ENCODE data around the gene RBM15.

RBM15 gene

DNA sequence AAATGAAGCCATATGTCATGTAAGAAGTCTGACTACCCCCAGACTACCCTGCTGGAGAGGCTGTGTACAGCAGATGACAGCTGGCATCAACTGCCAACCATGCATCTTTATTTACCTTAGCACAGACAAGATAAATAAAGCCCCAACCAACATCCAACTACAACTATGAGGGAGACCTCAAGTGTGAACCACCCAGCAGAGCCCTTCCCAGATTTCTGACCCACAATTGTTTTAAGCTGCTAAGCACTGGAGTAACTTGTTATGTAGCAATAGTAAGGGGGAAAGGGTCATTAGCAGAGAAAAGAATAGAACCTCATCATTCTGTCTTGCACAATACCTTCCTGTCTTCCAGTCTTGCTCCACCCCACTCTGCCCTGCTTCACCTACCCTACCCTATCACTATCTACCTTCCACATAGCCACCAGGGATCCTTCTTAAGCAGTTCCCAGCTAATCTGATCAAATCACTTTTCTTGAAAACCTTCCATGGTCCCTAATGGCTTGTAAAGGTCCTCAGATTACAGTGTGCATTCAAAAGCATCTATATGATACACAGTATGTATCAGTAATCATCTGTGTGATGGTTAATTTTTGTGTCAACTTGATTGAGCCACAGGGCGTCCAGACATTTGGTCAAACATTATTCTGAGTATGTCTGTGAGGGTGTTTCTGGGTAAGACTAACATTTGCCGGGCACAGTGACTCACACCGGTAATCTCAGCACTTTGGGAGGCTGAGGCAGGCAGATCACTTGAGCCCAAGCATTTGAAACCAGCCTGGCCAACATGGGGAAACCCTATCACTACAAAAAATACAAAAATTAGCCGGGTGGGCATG is 19.6 kb upstream of the RBM15 start:
- no peak for DNase-seq (ENCODE audit: low read depth in 2 of 2)

DNA sequence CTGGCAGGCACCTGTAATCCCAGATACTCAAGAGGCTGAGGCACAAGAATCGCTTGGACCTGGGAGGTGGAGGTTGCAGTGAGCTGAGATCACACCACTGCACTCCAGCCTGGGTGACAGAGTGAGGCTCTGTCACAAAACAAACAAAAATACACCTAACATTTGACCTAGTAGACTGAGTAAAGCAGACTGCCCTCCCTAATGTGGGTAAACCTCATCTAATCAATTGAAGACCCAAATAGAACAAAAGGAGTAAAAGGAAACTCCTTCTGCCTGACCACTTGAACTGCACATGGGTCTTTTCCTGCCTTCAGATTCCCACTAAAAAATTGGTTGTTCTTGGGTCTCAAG is 19.0 kb upstream of the RBM15 start:
- DNase-seq (ENCODE audit: low read depth in 2 of 2), result no peak

DNA sequence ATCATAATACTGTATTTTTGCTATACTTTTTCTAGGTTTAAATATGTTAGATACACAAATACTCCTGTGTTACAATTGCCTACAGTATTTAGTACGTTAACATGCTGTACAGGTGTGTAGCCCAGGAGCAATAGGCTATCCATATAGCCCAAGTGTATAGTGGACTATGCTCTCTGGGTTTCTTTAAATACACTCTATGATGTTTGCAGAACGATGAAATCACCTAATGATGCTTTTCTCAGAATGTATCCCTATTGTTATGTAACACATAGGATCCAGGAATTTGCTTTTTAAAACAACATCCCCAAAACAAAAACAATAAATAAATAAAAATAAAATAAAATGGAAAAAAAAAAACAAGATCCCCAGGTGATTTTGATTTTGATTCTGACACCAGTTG is 18.1 kb upstream of the RBM15 start:
- no peak for DNase-seq (ENCODE audit: low read depth in 2 of 2)

DNA sequence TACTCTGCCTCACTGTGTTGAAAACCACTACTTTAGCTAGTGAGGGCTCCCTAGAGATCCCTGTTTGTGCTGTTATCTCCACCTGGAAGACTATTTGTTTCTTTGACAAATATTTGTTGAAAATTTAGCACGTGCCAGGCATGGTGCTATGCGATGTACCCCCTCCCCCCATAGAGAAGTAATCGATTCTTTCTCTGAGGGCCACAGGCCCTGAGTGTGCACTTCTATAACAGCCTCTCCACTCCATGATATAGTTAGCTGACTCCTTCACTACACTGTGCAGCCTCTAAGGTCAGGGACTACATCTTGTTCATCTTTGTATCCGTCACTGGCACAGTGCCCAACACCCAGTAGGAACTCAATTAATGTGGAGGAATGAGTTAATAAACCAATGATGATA is 17.3 kb upstream of the RBM15 start:
- no peak for DNase-seq (ENCODE audit: low read depth in 2 of 2)

DNA sequence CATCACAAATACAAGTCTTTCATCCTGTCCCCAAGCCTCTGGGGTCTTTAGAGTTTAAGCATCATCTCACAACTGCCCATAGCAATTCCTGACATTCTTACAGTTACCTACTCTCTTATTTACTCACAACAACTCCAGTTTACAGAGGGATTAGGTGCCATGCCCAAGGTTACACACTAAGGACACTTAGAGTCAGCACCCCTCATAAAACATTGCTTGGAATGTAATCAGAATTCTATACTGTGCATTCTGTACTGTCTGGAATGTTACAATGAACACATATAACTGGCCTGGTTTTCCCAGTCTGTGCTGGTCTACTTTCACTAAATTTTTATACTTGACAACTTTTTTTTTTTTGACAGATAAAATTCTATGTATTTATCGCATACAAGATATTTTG is 14.5 kb upstream of the RBM15 start:
- no peak for DNase-seq (ENCODE audit: low read depth in 2 of 2)

DNA sequence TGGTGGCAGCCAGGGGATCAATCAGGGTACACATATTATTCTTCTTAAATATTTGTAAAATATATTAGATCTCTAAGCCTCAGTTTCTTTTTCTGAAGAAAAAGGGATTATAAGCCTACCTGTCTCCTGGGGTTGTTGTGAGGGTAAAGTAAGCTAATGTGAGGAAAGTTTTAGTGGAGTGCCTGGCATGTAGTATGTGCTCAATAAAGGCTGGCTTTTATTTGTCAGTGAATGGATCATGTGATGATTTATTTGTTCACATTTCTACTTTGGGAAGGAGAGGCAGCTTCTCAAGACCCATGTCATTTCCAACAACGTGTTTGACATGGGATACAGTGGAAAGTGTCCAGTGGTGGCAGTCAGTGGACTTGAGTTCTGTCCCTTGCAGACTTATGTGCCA is 12.4 kb upstream of the RBM15 start:
- no peak for DNase-seq (ENCODE audit: low read depth in 2 of 2)

DNA sequence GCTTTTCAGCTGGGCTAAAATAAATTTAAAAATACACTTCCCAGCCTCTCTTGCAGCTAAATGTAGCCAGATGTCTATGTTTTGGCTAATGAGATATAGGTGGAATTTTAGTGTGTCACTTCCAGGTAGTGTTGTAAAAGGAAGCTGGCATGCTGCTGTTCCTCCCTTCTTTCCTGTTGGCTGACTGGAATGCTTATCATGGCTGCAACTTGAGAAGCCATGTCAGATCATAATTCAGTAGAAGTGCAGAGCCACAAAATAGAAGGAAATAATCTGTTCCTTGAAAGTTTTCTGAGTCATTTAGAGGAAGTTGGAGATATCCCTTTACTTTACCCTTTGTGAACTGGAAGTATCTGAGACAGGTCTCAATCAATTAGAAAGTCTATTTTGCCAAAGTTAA is 10.9 kb upstream of the RBM15 start:
- no peak for DNase-seq (ENCODE audit: low read depth in 2 of 2)

DNA sequence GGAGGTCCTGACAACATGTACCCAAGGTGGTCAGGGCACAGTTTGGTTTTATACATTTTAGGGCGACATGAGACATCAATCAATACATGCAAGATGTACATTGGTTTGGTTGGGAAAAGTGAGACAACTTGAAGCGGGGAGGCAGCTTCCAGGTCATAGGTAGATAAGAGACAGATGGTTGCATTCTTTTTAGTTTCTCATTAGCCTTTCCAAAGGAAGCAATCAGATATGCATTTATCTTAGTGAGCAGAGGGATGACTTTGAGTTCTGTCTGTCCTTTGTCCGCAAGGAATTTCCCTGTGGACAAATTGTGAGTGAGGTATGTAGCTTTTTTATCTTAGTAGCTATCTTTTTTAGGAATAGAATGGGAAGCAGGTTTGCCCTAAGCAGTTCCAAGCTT is 10.5 kb upstream of the RBM15 start:
- no peak for DNase-seq (ENCODE audit: low read depth in 2 of 2)

DNA sequence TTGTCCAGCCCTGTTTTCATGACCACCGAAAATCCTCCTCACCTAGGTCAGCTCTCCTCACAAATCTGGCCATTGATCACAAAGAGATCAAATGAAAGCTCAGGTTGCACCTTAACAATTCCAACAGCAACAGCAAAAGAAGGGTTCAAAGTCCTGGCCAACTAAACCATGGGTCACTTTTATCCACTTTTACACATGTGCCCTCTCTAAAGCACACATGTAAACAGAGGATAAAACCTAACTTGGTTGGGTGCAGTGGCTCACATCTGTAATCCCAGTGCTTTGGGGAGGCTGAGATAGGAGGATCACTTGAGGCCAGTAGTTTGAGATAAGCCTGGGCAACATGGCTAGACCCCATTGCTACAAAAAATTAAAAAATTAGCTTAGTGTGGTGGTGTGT is 3.9 kb upstream of the RBM15 start:
- no peak for DNase-seq (ENCODE audit: low read depth in 2 of 2)

DNA sequence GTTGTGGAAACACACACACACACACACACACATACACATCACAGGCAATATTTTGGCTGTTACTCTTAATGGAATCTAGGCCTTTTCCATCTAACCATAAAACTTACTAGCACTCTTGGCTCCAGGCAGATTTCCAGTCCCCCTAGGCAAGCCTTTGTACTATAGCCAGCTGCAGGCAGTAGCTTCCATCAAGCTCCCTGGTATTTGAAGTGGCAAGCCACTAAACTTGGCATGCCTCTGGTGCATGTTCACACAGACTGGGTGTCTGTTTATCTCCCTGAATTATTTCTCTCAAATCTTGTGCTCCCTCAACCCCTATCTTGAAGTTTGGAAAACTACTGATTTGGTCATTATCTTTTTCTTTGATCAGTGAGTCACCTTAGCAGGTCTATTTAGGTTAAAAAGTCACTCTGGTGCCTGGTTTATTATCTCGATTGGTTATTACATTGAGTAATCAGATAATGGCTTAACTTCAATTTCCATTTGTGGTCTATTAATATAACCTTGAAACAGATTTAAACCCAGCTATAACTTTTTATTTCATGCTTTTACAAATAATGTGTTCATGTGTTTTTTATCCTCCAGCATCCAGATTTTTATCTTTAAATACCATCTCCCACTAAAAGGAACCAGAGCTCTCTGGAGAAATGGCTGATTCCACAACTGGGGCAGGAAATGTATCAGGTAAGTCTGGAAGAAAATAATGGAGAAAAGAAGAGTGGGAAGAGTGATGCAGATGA is 2.7 kb upstream of the RBM15 start:
- DNase-seq (ENCODE audit: low read depth in 2 of 2), result no peak

DNA sequence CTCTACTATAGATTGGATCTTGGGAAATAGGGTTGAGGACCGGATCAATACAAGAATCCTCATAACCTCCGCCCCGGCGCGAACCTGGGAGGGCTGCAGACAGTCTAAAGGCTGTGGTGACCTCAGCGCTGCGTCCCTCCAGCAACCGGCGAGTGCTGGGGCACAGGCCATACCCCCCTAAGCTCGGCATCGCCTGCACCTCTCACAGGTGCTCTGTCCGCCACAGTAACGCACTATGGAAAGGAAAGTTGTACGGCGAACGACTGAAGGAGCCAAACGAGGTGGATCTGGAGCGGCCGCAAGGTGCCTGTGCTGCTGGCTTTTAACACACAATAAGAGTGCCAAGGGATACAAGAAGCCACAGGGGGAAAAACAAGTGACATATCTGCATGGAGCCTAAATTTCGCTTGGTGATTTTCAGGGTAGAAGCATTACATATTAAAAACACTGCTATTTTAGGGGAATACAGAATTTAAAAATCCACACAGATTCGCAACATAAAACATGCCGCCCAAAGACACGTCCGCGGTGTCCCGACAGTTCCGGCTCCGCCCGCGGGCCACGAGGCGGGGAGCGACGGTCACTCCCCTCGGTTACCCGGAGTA is 1.4 kb upstream of the RBM15 start:
- peak in 1 of 2 donors; percentile 22 for DNase-seq (ENCODE audit: low read depth in 2 of 2)

DNA sequence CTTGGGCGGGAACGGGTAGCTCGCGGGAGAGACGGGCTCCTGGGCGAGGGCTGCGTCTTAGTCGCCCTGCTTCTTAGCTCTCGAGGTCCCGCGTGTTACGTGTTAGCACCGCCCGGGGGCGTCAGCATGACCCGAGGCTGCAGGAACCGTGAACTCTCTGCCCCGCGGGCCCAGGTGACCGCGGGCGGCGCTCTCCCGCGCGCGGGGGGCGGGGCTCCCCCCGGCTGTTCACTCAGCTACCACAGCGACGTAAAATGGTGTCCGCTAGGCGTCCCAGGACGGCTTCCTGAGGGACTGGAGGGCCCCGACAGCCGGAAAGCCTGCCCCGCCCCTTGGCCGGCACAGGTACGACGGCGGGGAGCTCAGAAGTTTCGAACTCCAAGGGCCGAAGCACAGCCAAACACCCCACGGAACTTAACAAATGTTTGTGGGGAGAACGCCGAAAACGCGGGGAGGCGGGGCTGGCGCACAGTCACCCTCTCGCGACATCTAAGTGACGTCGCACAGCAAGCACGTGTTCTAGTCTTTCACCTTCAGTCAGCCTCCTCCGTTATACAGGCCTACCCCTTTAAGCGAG is 780 bp upstream of the RBM15 start:
- DNase-seq (ENCODE audit: low read depth in 2 of 2), result peak; percentile 79 to 89

DNA sequence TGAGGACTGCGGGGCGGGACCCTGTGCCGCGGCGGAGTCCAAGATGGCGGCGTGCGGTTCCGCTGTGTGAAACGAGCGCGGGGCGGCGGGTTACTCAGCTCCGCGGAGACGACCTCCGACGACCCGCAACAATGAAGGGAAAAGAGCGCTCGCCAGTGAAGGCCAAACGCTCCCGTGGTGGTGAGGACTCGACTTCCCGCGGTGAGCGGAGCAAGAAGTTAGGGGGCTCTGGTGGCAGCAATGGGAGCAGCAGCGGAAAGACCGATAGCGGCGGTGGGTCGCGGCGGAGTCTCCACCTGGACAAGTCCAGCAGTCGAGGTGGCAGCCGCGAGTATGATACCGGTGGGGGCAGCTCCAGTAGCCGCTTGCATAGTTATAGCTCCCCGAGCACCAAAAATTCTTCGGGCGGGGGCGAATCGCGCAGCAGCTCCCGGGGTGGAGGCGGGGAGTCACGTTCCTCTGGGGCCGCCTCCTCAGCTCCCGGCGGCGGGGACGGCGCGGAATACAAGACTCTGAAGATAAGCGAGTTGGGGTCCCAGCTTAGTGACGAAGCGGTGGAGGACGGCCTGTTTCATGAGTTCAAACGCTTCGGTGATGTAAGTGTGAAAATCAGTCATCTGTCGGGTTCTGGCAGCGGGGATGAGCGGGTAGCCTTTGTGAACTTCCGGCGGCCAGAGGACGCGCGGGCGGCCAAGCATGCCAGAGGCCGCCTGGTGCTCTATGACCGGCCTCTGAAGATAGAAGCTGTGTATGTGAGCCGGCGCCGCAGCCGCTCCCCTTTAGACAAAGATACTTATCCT is 430 bp downstream of the RBM15 start:
- peak; percentile 33 to 47 for DNase-seq (ENCODE audit: low read depth in 2 of 2)

DNA sequence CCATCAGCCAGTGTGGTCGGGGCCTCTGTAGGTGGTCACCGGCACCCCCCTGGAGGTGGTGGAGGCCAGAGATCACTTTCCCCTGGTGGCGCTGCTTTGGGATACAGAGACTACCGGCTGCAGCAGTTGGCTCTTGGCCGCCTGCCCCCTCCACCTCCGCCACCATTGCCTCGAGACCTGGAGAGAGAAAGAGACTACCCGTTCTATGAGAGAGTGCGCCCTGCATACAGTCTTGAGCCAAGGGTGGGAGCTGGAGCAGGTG is 961 bp downstream of the RBM15 start:
- no peak for DNase-seq (ENCODE audit: low read depth in 2 of 2)

DNA sequence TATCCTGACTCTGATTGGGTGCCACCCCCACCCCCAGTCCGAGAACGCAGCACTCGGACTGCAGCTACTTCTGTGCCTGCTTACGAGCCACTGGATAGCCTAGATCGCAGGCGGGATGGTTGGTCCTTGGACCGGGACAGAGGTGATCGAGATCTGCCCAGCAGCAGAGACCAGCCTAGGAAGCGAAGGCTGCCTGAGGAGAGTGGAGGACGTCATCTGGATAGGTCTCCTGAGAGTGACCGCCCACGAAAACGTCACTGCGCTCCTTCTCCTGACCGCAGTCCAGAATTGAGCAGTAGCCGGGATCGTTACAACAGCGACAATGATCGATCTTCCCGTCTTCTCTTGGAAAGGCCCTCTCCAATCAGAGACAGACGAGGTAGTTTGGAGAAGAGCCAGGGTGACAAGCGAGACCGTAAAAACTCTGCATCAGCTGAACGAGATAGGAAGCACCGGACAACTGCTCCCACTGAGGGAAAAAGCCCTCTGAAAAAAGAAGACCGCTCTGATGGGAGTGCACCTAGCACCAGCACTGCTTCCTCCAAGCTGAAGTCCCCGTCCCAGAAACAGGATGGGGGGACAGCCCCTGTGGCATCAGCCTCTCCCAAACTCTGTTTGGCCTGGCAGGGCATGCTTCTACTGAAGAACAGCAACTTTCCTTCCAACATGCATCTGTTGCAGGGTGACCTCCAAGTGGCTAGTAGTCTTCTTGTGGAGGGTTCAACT is 2.1 kb downstream of the RBM15 start:
- DNase-seq (ENCODE audit: low read depth in 2 of 2), result no peak

DNA sequence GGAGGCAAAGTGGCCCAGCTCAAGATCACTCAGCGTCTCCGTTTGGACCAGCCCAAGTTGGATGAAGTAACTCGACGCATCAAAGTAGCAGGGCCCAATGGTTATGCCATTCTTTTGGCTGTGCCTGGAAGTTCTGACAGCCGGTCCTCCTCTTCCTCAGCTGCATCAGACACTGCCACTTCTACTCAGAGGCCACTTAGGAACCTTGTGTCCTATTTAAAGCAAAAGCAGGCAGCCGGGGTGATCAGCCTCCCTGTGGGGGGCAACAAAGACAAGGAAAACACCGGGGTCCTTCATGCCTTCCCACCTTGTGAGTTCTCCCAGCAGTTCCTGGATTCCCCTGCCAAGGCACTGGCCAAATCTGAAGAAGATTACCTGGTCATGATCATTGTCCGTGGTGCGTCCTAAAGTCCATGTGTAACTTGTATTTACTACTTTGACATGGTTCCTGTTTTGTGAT is 2.7 kb downstream of the RBM15 start:
- DNase-seq (ENCODE audit: low read depth in 2 of 2), result no peak

DNA sequence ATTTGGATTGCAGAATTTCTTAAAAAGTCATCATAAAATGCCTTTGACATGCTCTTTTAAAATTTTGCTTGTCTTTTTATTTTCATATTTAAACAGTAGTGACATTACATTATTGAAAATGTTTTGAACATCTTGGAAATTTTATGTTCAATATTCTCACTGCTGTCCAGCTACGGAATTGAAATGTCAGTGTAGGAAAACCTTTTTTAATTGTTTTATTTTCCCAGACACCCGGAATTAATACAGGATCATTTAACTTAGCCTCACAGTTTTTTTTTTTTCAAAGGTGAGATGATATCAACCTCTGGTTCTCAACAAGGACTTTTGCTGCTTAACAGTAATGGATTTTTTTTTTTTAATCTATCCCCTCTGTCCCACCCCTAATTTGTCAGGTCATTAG is 4.1 kb downstream of the RBM15 start:
- DNase-seq (ENCODE audit: low read depth in 2 of 2), result no peak

DNA sequence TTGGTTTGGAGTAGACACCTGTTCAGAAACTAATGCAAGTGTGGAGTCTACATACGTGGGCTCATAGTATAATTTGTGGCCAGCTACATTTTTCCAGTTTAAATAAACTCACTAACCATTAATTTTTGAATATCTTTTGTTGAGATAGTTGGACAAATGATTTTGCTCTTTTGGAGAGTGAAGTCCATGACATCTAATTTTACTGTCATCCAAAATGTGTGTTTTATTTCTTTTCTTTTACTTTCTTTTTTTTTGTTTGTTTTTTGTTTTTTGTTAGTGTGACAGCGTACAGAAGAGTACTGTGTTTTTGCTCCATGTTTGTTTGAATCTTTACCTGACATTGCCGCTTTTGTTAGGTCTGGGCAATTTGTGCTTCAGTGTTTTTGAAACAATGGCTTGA is 5.0 kb downstream of the RBM15 start:
- DNase-seq (ENCODE audit: low read depth in 2 of 2), result no peak

DNA sequence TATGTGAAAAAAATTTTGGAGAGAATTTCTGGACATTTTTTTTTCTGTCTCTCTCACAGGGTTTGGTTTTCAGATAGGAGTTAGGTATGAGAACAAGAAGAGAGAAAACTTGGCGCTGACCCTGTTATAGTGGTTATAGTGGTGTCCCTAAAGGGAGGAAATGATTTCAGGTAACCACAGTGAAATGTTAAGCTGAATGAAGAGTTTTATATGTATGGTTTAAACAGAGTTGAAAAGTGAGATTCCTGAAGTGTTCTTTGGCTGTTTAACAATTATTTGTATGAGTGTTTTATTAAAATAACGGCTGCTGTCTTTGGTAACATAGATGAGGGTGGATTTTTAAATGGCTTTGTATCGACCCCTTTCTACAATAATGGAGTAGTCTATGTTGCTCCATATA is 6.3 kb downstream of the RBM15 start:
- no peak for DNase-seq (ENCODE audit: low read depth in 2 of 2)

DNA sequence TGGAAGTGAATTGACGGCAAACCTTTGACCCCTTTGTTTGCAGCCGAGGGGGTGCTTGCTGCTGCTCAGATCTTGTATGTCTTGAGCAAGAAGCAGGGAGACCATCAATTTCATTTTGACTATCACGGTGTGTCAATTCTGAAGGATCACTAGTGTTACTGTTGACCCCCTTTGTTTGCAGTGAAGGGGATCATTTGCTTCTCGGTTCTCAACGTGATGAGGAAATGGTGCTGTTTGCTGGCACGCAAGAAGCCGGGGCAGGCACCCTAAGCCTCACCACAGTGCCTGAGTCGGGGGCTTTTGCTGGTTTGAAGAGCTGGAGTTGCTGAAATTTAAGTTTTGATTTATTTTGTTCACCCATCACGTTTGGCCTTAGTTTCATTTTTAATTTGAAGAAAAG is 7.5 kb downstream of the RBM15 start:
- DNase-seq (ENCODE audit: low read depth in 2 of 2), result no peak

DNA sequence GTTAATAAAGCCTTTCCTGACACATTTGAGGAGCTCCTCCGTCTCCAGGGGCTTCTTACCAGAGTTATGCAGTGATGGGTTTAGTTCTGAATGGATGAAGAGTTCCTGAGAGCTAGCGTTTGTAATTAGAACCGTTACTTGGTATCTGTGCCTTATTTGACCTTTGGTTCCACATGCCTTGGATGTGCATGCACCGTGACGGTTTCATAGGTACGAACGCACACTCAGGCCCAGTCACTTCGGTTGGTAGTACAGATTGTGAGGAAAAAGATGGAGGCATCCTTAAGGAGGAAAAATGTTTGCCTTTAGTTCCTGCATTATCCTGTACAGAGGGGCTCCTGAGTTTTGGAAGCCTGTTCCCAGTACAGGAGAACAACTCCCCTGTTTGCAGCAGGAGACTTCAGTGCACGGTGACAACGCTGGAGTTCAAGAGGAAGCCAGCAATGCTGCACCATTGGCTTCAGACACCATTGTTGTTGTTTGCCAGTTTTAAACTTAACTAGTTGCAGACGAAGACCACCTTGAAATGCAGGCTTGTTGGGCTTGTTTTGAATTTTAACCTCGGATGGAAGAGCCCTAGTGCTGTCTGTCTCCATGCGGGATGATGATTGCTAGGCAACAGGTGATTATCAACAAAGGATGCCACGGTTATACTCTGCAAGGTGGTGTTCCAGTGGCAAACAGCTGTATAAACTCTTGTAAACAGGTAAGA is 8.2 kb downstream of the RBM15 start:
- DNase-seq (ENCODE audit: low read depth in 2 of 2), result no peak

Data from stimulated activated CD8-positive, alpha-beta memory T cell treated with anti-CD3 and anti-CD28 coated beads, Interleukin-7, amount 100 ng/mL, for 4 hours (primary cell).